Measurements from ENCODE around the gene TBCA.
"Not testable (repeated sequence)": the region's sequence is repeated elsewhere in the genome, so short reads cannot be mapped to it uniquely, and the experiment has no call there.

Gene TBCA

GRCh38 chr5:77771452-77771851 lies 4.7 kb downstream of the TBCA start:
- DNase-seq, result no peak

- no peak for DNase-seq
Observed at GRCh38 chr5:77770293-77771005, 5.7 kb downstream of the TBCA start.

- no peak for DNase-seq
Observed at GRCh38 chr5:77768978-77769377, 7.2 kb downstream of the TBCA start.

- no peak for DNase-seq
Observed at GRCh38 chr5:77767301-77767700, 8.8 kb downstream of the TBCA start.

- DNase-seq, result no peak
Observed at GRCh38 chr5:77761606-77762005, 14.5 kb downstream of the TBCA start.

GRCh38 chr5:77758141-77758938 lies 17.8 kb downstream of the TBCA start:
- DNase-seq, result no peak

- no peak for DNase-seq
Observed at GRCh38 chr5:77751328-77752023, 24.7 kb downstream of the TBCA start.

- DNase-seq, result not testable (repeated sequence)
Observed at GRCh38 chr5:77750928-77751327, 25.2 kb downstream of the TBCA start.

GRCh38 chr5:77748160-77748559 lies 28.0 kb downstream of the TBCA start:
- DNase-seq, result no peak

- no peak for DNase-seq
Observed at GRCh38 chr5:77744116-77744515, 32.0 kb downstream of the TBCA start.

GRCh38 chr5:77743181-77743580 lies 33.0 kb downstream of the TBCA start:
- DNase-seq, result no peak

GRCh38 chr5:77741608-77742007 lies 34.5 kb downstream of the TBCA start:
- DNase-seq, result no peak

- no peak for DNase-seq
Observed at GRCh38 chr5:77734885-77735284, 41.3 kb downstream of the TBCA start.

- DNase-seq, result no peak
Observed at GRCh38 chr5:77733130-77733529, 43.0 kb downstream of the TBCA start.

- no peak for DNase-seq
Observed at GRCh38 chr5:77727190-77727589, 48.9 kb downstream of the TBCA start.

GRCh38 chr5:77725616-77726015 lies 50.5 kb downstream of the TBCA start:
- no peak for DNase-seq

GRCh38 chr5:77724934-77725333 lies 51.2 kb downstream of the TBCA start:
- DNase-seq, result no peak

- no peak for DNase-seq
Observed at GRCh38 chr5:77719666-77720363, 56.3 kb downstream of the TBCA start.

- DNase-seq, result no peak
Observed at GRCh38 chr5:77718934-77719610, 57.1 kb downstream of the TBCA start.

GRCh38 chr5:77709993-77710685 lies 66.0 kb downstream of the TBCA start:
- DNase-seq, result no peak

- DNase-seq, result no peak
Observed at GRCh38 chr5:77709340-77709739, 66.8 kb downstream of the TBCA start.

- no peak for DNase-seq
Observed at GRCh38 chr5:77707791-77708190, 68.3 kb downstream of the TBCA start.
